Keratinocyte (primary cell): ENCODE measurements around the gene CNPY2.

ENCODE experiments used
- CTCF ChIP-seq, 3 experiments: IDR thresholded peaks in 1 of 3; conservative IDR thresholded peaks in 1 of 3; optimal IDR thresholded peaks in 1 of 3; 2 replicates in 2 of 3; 3 replicates in 1 of 3; pipeline versions ENCODE3 to v1.5.1; 2011; ENCODE audit warnings: low read length in 3 of 3, mild to moderate bottlenecking in 3 of 3, moderate library complexity in 2 of 3, control low read depth in 1 of 3, inconsistent platforms in 1 of 3; ENCODE audit not compliant: insufficient read depth in 2 of 3; ENCODE audit errors: extremely low read depth in 1 of 3
- EZH2 ChIP-seq: IDR thresholded peaks from one replicate; pipeline ENCODE4 v1.6.1; 2012; ENCODE audit warnings: inconsistent platforms, mild to moderate bottlenecking, low read length, moderate library complexity

- no peak for TF ChIP-seq CTCF (optimal IDR thresholded peaks at IDR 0.05 in 1 of 3, IDR thresholded peaks at IDR 0.05 in 1 of 3, conservative IDR thresholded peaks at IDR 0.05 in 1 of 3; ENCODE audit: extremely low read depth in 1 of 3, insufficient read depth in 2 of 3, low read length in 3 of 3)
- TF ChIP-seq EZH2 = no peak
Observed at GRCh38 chr12:56350662-56351061, 34.9 kb upstream of the CNPY2 start.
